ENCODE results near the gene EPS8.
"Not testable (repeated sequence)": the region's sequence is repeated elsewhere in the genome, so short reads cannot be mapped to it uniquely, and the experiment has no call there.

EPS8 gene

DNA sequence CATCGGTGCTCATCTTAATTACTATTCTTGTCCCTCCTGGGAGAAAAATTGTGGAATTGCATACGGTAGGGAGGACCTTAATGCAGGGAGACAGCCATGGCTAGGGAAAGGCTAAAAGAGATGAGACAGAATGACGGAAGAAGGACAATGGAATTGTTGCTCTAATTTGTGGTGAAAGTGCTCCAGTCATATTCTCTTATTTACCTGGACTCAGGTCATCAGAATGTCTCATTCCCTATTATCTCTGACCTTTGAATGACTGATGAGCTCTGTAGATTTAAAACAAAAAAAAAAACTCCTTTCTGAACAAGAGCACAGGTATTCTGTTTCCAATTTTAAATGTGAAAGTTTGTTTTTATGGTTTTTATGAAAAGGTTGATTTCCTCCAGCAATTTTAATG lies 8.6 kb upstream of the EPS8 start:
- ATAC-seq (no peak), DNase-seq (no peak)

GRCh38 chr12:15796493-15797141 lies 7.4 kb upstream of the EPS8 start:
- DNase-seq (no peak), ATAC-seq (no peak)

GRCh38 chr12:15794836-15795235 lies 5.6 kb upstream of the EPS8 start:
- DNase-seq (no peak), ATAC-seq (no peak)

DNA sequence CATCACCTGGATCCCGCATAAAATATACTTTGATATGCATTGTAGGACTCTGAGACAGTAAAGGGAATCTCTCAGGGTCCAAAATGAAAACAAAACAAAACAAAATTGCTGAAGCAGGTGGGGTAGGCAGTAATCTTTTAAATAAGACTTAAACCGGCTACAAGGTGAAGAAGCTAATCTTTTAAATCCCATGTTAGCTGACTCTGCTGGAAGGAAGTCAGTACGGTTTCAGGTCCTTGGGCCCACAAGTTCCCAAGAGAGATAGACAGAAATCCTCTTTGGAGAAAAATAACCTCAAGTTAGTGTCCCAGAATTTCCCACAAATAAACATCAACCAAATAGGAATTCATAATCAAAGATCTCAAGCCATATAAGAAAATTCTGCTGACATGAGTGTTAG lies 5.0 kb upstream of the EPS8 start:
- DNase-seq = no peak
- no peak for ATAC-seq

DNA sequence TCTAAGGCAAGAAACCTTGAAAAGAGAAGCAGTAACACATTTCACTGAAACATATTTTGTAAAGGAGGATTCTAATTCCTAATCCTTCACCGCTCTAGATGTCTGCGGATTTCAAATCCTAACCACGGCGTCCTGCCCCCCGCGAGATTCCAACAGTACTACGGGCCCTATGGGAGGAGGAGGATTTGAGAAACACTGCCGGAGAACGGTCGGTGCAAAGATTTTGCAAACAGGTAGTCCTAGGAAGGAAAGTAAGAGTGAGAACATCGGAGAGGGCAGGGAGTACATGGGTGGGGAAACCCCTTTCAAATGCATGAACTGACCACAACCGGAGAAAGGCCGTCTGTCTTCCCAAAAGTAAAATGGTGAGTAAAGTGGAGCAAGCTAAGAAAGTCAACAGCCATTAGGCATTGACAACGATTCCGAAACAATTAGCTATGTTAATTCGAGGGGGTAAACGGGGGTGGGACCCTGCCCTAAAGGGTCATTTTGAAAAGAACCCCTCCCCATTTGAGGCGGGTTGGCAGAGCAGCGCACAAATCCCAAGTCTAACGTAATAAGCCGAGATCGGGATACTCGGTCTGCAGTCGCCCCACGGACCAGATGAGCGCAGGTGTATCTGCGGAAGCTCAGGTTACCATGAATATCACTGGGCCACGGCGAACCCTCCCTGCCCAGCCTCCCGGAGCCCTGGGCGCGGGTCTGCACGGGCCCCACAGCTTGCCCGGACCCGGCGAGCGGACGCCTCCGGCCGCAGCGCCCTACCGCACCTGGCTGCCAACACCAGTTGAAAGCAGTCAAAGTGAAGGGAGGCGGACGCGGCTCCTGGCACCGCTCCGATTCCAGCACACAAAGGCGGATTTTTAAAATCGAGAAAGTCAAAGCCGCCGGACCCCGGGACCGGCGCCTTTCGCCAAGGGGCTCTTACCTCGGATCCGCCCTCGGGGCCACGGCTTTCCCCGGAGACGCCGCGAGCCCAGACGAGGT lies 662 bp downstream of the EPS8 start:
- peak; percentile 7 for DNase-seq

GRCh38 chr12:15787778-15788177 lies 1.4 kb downstream of the EPS8 start:
- no peak for DNase-seq

More for the DNA sequence above, 662 bp downstream of the EPS8 start:
- ATAC-seq = peak; percentile 11

GRCh38 chr12:15786772-15787171 lies 2.4 kb downstream of the EPS8 start:
- ATAC-seq = no peak
- DNase-seq = no peak

More at GRCh38 chr12:15787778-15788177, 1.4 kb downstream of the EPS8 start:
- ATAC-seq = no peak

DNA sequence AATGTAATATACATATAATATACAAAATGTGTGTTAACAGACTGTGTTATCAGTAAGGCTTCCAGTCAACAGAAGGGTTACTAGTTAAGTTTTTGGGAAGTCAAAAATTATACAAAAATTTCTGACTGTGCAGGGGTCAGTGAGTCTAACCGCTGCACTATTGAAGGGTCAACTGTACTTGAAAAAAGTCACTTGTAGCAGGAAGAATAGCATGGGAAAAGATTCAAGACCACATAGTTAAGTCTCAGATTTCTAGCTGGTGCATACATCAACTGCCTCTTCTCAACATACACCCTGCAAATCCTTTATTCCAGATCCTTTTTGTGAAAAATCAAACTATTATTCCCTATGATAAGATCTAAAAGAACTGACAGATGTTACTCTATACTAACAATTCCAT lies 5.9 kb downstream of the EPS8 start:
- no peak for DNase-seq
- ATAC-seq = no peak

DNA sequence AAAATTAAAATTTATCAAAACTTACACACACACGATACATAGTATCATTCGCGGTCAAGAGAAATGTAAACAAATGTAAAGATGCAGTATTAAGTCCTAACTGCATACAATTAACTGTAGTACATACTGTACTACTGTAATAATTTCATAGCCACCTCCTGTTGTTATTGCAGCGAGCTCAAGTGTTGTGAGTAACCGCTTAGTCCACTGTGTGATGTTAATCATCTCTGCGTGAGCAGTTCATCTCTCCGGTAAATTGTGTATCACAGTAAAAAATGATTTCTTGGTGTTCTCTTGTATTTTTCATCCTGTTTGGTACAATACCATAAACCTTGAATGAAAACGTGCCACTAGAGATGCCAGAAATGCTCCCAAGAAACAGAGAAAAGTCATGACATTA lies 6.5 kb downstream of the EPS8 start:
- no peak for ATAC-seq
- DNase-seq = no peak

- ATAC-seq (no peak), DNase-seq (no peak)
Observed at GRCh38 chr12:15779925-15780324, 9.3 kb downstream of the EPS8 start.

- ATAC-seq (no peak), DNase-seq (no peak)
Observed at GRCh38 chr12:15778126-15778525, 11.1 kb downstream of the EPS8 start.

GRCh38 chr12:15777355-15778012 lies 11.7 kb downstream of the EPS8 start:
- ATAC-seq (no peak), DNase-seq (no peak)

DNA sequence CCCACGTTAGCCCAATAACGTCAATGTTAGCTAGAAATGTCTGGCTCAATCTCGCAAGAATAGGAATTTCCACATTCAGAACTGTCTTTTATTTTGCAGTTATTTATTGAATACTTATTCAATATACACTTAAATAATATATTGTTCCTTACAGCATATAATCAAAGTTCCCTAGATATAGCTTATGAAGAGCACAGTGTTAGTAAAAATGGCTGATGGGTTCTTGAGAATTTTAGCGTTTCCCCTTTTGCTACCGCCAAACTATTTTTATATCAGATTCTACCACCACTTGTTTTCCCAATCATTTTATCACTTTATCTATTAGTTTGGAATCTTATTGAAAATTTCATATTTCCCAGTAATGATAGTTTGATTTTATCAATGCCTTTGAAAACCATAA lies 12.7 kb downstream of the EPS8 start:
- ATAC-seq = no peak
- no peak for DNase-seq

DNA sequence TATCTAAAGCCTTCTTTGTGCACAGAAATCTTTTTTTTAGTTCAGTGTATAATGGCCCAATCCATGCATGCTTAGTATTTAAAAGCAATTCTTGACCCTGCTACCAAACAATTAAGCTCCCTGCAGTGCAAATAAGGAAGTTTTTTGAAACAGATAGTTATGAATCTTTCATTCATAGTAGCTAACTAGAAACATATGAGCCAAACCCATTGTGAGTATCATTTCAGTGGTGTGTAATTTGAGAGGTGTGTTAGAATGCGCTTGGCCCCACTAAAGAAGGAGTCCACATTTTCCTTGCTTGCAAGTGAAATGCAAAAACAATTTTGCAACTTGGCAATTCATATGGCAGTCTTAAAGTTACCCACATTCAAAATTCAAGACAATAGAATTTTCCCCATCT lies 14.4 kb downstream of the EPS8 start:
- no peak for ATAC-seq
- DNase-seq = no peak

GRCh38 chr12:15772405-15773018 lies 16.7 kb downstream of the EPS8 start:
- DNase-seq (no peak), ATAC-seq (no peak)

- ATAC-seq = no peak
- no peak for DNase-seq
Observed at GRCh38 chr12:15770581-15770980, 18.6 kb downstream of the EPS8 start.

GRCh38 chr12:15770021-15770420 lies 19.2 kb downstream of the EPS8 start:
- no peak for ATAC-seq
- no peak for DNase-seq

DNA sequence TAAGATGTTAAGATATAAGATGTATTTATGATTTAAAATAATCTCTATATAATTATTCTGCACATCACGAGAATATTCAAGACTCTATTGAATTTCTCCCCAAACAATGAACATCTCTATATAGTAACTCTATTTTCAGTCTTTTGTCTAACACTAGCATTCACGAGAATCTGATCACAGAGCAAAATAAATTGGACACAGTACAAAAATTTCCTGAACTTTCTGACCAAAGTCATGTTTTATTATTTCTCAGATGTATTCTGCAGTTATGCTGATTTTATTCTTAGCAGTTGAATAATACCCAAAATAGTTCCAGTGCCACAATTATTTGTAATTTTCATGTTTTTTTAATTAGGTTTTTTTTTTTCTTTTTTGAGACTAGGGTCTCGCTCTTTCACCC lies 19.6 kb downstream of the EPS8 start:
- ATAC-seq (no peak), DNase-seq (no peak)

DNA sequence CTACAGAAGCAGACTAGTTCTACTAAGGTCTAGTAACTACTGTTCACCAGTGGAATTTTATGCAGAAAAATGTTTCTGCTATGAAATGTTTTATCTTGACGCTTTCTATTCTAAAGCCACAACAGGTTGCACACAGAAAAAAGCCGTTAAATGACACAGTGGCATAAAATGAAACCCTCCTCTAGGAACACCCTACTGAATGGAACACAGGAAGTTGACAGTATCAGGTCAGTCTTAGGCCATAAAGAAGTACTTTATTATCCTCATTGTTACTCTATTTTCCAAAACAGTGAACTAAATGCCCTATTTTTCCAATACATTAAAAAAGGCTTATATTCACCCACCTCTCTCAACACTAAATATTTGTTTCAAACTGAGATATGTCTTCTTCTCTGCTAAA lies 21.9 kb downstream of the EPS8 start:
- DNase-seq = no peak
- no peak for ATAC-seq

GRCh38 chr12:15763328-15763727 lies 25.9 kb downstream of the EPS8 start:
- no peak for ATAC-seq
- DNase-seq = no peak

- not testable (repeated sequence) for ATAC-seq, DNase-seq
Observed at GRCh38 chr12:15762162-15762561, 27.0 kb downstream of the EPS8 start.

DNA sequence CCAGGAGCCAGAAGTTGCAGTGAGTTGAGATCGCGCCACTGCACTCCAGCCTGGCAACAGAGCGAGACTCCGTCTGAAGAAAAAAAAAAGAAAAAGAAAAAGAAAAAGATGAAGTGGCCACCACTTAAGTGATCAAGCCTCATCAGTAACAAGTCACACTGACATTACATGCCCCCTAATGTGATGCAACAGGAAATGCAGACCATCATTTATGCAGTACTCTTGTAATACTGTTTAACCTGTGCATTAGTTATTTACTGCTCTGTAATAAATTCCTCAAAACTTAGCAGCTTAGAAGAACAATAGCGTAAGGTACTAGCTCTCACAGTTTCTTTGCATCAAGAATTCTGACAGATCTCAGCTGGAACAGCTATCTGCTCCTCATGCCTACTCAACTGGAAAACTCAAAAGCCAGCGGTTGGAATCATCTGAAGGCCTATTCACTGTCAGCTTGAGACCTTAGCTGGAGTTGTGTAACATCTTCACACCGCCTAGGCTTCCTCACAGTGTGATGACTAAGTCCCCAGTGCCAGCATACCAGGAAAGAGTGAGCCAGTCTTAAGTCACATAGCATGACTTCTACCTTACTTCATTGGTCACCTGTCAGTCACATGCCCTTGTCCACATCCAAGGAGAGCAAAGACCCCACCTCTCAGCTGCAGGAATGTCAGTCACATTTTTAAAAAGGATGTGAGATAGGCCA lies 31.5 kb downstream of the EPS8 start:
- no peak for DNase-seq
- ATAC-seq = peak; percentile 61
